Lung microvascular endothelial cell (primary cell): ENCODE measurements around the gene ISL2. TPM values are rescaled to one million over a fixed set of nuclear protein-coding genes. Genes with fewer than 3 reads are reported as not detected.
"Not testable (repeated sequence)": the region's sequence is repeated elsewhere in the genome, so short reads cannot be mapped to it uniquely, and the experiment has no call there.

ENCODE experiments used
- DNase-seq, 2 donors: peaks; one replicate each; pipeline versions ENCODE4 v3.0.0 to v3.0.0-alpha.2; 2010; ENCODE audit warnings: low read depth in 2 of 2
- total RNA-seq: library from RNA; depleted of rRNA; stranded (reverse); fragments of >200 nt; gene quantifications from 2 replicates; pipeline ENCODE4 v1.2.1, GENCODE V29; 2014

The ISL2 gene
- total RNA-seq: 0.40 and 0.65 TPM in 2 replicates

GRCh38 chr15:76336254-76337058 lies at the start of gene ISL2:
TSS of gene ISL2 (plus strand) at chr15:76336773. CDS start at chr15:76336884, 111 bp downstream.
- peak; percentile 62 to 82 for DNase-seq

- DNase-seq: no peak
Observed at GRCh38 chr15:76289582-76289981, 47.0 kb upstream of the ISL2 start.

- DNase-seq: peak; percentile 63 to 76
Observed at GRCh38 chr15:76293361-76293760, 43.2 kb upstream of the ISL2 start.

GRCh38 chr15:76294463-76294862 lies 42.1 kb upstream of the ISL2 start:
- DNase-seq: not testable (repeated sequence)

- DNase-seq: no peak
Observed at GRCh38 chr15:76296849-76297248, 39.7 kb upstream of the ISL2 start.

- DNase-seq: not testable (repeated sequence)
Observed at GRCh38 chr15:76297951-76298350, 38.6 kb upstream of the ISL2 start.

GRCh38 chr15:76298986-76299385 lies 37.6 kb upstream of the ISL2 start:
- no peak for DNase-seq

- no peak for DNase-seq
Observed at GRCh38 chr15:76299786-76300185, 36.8 kb upstream of the ISL2 start.

- DNase-seq: no peak
Observed at GRCh38 chr15:76303909-76304308, 32.7 kb upstream of the ISL2 start.

GRCh38 chr15:76309601-76310330 lies 26.8 kb upstream of the ISL2 start:
- peak; percentile 13 to 32 for DNase-seq

- peak; percentile 21 to 43 for DNase-seq
Observed at GRCh38 chr15:76310475-76311099, 26.0 kb upstream of the ISL2 start.

GRCh38 chr15:76311100-76311953 lies 25.2 kb upstream of the ISL2 start, which contains the start of gene ETFA:
TSS of gene ETFA (minus strand) at chr15:76311469. CDS start at chr15:76311388, 81 bp downstream.
- peak; percentile 94 to 96 for DNase-seq

- peak in 1 of 2 donors; percentile 40 for DNase-seq
Observed at GRCh38 chr15:76312540-76313174, 23.9 kb upstream of the ISL2 start.

- not testable (repeated sequence) for DNase-seq
Observed at GRCh38 chr15:76313175-76313567, 23.4 kb upstream of the ISL2 start.

- no peak for DNase-seq
Observed at GRCh38 chr15:76313731-76314130, 22.8 kb upstream of the ISL2 start.

- DNase-seq: no peak
Observed at GRCh38 chr15:76320012-76320411, 16.6 kb upstream of the ISL2 start.

GRCh38 chr15:76321171-76321570 lies 15.4 kb upstream of the ISL2 start:
- DNase-seq: no peak

GRCh38 chr15:76321602-76322001 lies 15.0 kb upstream of the ISL2 start:
- no peak for DNase-seq

GRCh38 chr15:76324066-76324465 lies 12.5 kb upstream of the ISL2 start:
- no peak for DNase-seq

GRCh38 chr15:76325704-76326103 lies 10.9 kb upstream of the ISL2 start:
- DNase-seq: no peak
